ENCODE measurements around the gene TRPC4.

DNA sequence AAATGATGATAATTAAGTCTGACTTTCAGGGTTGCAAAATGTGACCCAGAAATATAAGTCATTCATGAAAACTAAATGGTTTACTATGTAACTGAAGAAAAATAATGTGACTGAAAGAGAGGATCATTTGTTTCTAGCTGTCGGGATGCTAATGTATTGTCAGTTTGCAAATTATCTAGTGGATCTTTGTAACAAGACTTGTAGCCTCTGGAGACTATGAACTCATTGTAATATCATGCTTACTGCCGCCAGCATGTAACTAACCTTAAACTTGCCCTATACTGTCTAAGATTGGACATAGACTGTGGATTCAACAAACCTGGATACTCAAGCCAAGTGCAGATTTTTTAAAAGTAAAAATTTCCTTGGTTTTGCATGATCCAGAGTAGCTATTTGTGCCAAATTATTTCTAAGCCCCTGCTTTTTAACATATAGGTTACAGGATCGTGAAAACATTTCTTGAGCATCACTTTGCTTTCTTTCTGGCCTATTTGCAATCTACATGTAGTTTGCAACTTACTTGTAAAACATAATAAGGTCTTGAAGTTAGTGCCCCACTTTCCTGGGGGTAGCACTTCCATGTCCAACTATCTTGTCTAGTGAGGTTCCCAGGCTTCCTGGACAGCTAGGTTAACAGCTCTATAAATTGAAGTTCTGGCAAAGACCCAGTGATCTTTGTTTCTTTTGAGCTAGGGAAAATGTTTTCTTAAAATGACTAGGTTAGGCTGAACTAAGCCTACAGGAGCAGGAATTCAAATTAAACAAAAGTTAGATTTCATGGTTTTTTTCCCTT, 267.7 kb downstream of the TRPC4 start:
- TF ChIP-seq, protein P1, sequence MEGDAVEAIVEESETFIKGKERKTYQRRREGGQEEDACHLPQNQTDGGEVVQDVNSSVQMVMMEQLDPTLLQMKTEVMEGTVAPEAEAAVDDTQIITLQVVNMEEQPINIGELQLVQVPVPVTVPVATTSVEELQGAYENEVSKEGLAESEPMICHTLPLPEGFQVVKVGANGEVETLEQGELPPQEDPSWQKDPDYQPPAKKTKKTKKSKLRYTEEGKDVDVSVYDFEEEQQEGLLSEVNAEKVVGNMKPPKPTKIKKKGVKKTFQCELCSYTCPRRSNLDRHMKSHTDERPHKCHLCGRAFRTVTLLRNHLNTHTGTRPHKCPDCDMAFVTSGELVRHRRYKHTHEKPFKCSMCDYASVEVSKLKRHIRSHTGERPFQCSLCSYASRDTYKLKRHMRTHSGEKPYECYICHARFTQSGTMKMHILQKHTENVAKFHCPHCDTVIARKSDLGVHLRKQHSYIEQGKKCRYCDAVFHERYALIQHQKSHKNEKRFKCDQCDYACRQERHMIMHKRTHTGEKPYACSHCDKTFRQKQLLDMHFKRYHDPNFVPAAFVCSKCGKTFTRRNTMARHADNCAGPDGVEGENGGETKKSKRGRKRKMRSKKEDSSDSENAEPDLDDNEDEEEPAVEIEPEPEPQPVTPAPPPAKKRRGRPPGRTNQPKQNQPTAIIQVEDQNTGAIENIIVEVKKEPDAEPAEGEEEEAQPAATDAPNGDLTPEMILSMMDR (IDR thresholded peaks at IDR 0.05 in 8 of 11, conservative IDR thresholded peaks at IDR 0.05 in 3 of 11): no peak
- TF ChIP-seq POLR2A (IDR thresholded peaks at IDR 0.05): no peak
- no peak for TF ChIP-seq POLR2AphosphoS5 (IDR thresholded peaks at IDR 0.05)

All from spleen (tissue), 7 donors.